Renal pelvis (tissue), 12 donors: ENCODE measurements around the gene RASL10A. TPM values are rescaled to one million over a fixed set of nuclear protein-coding genes. Genes with fewer than 3 reads are reported as not detected.
"Not testable (repeated sequence)": the region's sequence is repeated elsewhere in the genome, so short reads cannot be mapped to it uniquely, and the experiment has no call there.

Source experiments
- DNase-seq: peaks from one replicate; pipeline ENCODE4 v3.0.0-alpha.2; 2013
- long read RNA-seq, 16 experiments: transcript quantifications; one replicate each; lab custom pipeline, GENCODE V29; 2026
- polyA plus RNA-seq, 3 donors: library from polyadenylated mRNA; unstranded; fragments of 120-200 nt; gene quantifications; one replicate each; pipeline ENCODE4 v1.2.1, GENCODE V29; 2013; ENCODE audit not compliant: insufficient read length in 3 of 3

Gene RASL10A
- polyA plus RNA-seq, result under 1 TPM in 2 of 3 donors, not detected in 1; 0.28 to 0.58 TPM
- long read RNA-seq, donor 1, result 0 reads
- long read RNA-seq, donor 2, result 0 reads
- long read RNA-seq, donor 3, result 0 reads
- long read RNA-seq, donor 4, result 0 reads
- long read RNA-seq, donor 5, result 0 reads
- long read RNA-seq, donor 6, result 0 reads
- long read RNA-seq, donor 7, result 0 reads
- long read RNA-seq, donor 8, result 0 reads
- long read RNA-seq, donor 9, result 0 reads
- long read RNA-seq, donor 10, result 0 reads
- long read RNA-seq, donor 11, result 0 reads
- long read RNA-seq, donor 12, result 0 reads
- long read RNA-seq, donor 13, result 0 reads
- long read RNA-seq, donor 14, result 0 reads
- long read RNA-seq, donor 15, result 0 reads
- long read RNA-seq, donor 16, partial matches to known transcripts, result 0 of 1 reads
- long read RNA-seq, donor 16, other reads (novel, unspliced or antisense), result 0 of 1 reads

GRCh38 chr22:29315286-29316140 lies at the start of gene RASL10A:
TSS of gene RASL10A (minus strand) at chr22:29315697. CDS start at chr22:29315246, 451 bp downstream.
- DNase-seq, result no peak

GRCh38 chr22:29359469-29359868 lies 44.0 kb upstream of the RASL10A start:
- DNase-seq, result peak; percentile 31

DNA sequence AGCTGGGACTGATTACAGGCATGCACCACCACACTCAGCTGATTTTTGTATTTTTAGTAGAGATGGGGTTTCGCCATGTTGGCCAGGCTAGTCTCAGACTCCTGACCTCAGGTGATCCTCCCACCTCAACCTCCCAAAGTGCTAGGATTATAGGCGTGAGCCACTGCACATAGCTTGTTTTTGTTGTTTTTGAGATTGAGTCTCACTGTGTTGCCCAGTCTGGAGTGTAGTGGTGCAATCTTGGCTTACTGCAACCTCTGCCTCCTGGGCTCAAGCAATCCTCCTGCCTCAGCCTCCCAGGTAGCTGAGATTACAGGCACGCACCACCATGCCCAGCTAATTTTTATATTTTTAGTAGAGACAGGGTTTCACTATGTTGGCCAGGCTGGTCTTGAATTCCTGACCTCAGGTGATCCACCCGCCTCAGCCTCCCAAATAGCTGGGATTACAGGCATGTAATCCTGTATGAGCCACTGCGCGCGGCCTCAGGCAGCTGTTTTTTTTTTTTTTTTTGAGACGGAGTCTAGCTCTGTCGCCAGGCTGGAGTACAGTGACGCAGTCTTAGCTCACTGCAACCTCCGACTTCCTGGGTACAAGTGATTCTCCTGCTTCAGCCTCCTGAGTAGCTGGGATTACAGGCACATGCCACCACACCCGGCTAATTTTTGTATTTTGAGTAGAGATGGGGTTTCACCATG lies 41.8 kb upstream of the RASL10A start:
- not testable (repeated sequence) for DNase-seq

DNA sequence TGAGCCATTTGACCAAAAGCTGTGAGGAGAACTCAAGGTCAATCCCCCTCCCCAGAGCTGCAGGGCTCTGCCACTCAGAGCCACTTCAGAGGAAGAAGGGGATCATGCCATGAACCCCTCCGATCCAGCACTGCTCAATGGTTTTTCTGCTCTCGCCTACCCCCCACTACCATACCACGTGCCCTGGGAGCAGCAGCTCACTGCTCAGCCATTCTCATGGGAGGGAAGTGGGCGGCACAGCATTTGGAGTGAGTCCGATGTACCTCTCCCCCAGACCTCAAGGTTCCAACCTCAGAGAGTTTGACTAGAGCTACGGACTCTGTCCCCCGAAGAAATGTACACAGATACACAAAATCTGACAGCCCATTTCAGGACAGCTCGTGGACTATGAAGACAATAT lies 38.4 kb upstream of the RASL10A start:
- no peak for DNase-seq

- no peak for DNase-seq
These were observed 37.8 kb upstream of the RASL10A start for GRCh38 chr22:29353286-29353685.

GRCh38 chr22:29352778-29353177 lies 37.3 kb upstream of the RASL10A start:
- DNase-seq, result no peak

GRCh38 chr22:29351891-29352290 lies 36.4 kb upstream of the RASL10A start:
- no peak for DNase-seq

DNA sequence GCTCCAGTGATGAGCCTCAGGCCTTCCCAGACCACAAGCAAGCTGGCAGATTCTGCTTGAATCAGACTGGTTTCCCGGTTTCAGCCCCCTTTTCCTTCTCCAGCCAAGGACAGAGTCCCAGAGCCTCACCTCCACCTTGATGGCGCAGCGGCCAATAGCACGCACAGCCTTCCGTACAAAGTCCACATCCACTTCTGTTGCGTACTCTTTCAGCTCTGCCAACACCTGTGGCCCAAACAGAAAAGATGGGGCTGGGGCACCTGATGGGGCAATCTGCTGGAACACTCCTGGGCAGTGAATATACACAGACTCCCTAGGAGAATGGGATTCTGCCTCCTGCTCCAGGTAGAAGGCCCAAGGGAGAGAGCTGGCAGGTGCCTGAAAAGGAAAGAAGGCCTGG lies 35.5 kb upstream of the RASL10A start:
- no peak for DNase-seq

DNA sequence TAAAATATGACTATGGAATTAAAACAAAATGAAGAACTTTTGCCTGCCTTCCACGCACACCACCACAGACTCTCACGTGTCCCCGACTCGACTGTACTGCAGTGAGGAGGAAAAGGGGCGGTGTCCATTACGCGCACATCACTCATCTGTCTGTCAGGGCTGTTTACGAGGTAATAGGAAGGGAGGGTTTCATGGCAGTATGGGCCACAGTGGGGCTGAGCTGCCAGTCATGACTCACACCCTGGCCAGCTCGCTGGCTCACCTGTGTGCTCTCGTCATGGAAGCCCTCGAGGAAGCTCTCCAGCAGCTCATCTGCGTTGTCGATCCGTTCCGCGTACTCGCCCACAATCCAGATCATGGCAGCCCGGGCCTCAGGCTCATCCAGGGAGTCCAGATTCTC lies 33.5 kb upstream of the RASL10A start:
- DNase-seq, result no peak

GRCh38 chr22:29348041-29348440 lies 32.5 kb upstream of the RASL10A start:
- no peak for DNase-seq

DNA sequence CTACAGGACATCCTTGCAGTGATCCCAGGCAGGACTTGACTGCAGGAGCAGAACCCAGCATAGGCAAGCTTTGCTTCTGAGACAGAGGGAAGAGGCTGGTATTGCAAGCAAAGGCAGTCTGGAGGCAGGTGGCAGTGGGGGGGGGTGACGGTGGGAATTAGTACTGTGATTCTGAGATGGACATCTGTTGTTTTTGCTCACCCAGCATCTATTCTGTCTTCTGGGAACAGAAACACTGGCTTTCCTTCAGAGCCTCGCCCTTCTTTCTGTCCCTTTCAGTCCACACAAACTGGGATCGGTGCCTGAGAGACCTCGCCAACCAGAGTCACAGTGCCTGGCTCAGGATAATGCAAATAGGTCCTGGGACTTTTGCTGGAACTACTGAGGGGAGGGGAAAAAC lies 31.2 kb upstream of the RASL10A start:
- no peak for DNase-seq

GRCh38 chr22:29345932-29346331 lies 30.4 kb upstream of the RASL10A start:
- DNase-seq, result no peak

- DNase-seq, result not testable (repeated sequence)
These were observed 29.4 kb upstream of the RASL10A start for GRCh38 chr22:29344889-29345288.

GRCh38 chr22:29344137-29344536 lies 28.6 kb upstream of the RASL10A start:
- no peak for DNase-seq

GRCh38 chr22:29343313-29343805 lies 27.9 kb upstream of the RASL10A start:
- DNase-seq, result no peak

GRCh38 chr22:29342577-29343312 lies 27.2 kb upstream of the RASL10A start:
- DNase-seq, result no peak

GRCh38 chr22:29342177-29342576 lies 26.7 kb upstream of the RASL10A start:
- DNase-seq, result no peak

GRCh38 chr22:29341849-29342127 lies 26.3 kb upstream of the RASL10A start:
- DNase-seq, result no peak

DNA sequence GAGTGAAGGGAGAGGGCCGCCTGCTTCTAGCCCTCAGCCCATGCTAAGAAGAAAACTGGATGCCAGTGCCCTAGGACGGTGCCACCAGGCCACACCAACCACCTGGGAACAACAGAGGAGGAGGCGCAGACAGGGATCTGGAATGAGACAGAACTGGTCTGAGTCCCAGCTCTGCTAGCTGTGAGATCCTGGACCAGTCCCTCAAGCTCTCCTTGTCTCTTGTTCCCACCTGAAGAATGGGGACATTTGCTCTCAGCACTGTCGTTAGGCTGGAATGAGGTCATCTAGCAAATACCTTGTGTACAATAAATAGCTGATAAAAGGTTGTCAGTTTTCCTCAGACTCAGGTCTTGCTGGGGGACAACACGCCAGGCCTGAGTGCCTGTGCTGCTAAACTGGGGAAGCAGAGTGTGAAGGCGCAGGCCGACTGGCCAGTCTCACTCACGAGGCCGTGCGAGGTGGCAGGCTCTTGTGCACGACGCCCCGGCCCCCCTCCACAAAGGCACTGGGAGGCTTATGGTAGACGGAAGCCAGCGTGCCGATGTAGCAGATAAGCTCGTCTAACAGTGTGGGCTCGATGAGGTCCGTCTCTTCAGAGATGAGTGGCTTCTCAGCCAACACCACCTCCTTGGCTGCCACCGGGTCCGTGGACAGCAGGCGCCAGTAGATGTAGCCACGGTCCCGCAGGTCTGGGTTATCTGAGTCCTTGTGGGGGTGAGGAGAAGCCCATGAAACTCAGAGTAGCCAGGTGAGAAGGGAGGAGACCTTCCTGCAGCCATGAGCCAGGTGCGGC lies 25.8 kb upstream of the RASL10A start:
- no peak for DNase-seq

GRCh38 chr22:29340566-29340965 lies 25.1 kb upstream of the RASL10A start:
- DNase-seq, result no peak
